IPS-15b (cell line): Measurements from ENCODE around the gene HSPA13.
"Not testable (repeated sequence)": the region's sequence is repeated elsewhere in the genome, so short reads cannot be mapped to it uniquely, and the experiment has no call there.

Experiments
- H3K27me3 ChIP-seq: one replicate; pipeline ENCODE4 v1.6.1; 2013; ENCODE audit warnings: low read length; ENCODE audit not compliant: control insufficient read depth, insufficient read depth
- H3K36me3 ChIP-seq: one replicate; pipeline ENCODE4 v1.6.1; 2013; ENCODE audit warnings: low read length; ENCODE audit not compliant: control insufficient read depth, insufficient read depth
- H3K4me1 ChIP-seq: one replicate; pipeline ENCODE4 v1.6.1; 2013; ENCODE audit warnings: mild to moderate bottlenecking, low read length; ENCODE audit not compliant: control insufficient read depth, insufficient read depth
- H3K4me3 ChIP-seq: one replicate; pipeline ENCODE4 v1.5.1; 2013; ENCODE audit warnings: low read depth, low read length
- H3K9ac ChIP-seq: one replicate; pipeline ENCODE4 v1.6.1; 2013; ENCODE audit warnings: low read depth, mild to moderate bottlenecking, low read length
- H3K9me3 ChIP-seq: one replicate; pipeline ENCODE4 v1.6.1; 2013; ENCODE audit warnings: mild to moderate bottlenecking, low read length; ENCODE audit not compliant: control insufficient read depth, insufficient read depth

HSPA13 gene

DNA sequence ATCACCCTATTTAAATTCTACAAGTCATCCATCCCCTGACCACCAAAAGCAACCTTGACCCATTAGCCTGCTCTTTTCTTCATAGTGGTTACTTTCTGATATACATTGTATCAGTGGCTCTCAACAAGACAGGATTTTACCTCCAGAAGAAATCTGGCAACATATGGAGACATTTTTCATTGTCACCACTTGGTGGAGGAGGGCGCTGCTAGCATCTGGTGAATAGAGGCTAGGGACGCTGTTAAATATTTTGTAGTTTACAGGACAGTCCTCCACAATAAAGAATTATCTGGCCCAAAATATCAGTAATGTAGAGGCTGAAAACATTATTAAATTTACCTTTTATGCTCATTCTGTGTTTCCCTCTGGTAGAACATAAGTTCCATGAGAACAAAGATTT is 6.1 kb downstream of the HSPA13 start:
- no peak overlapping the region for H3K4me3 ChIP-seq
- H3K27me3 ChIP-seq: no peaks in the 10 kb centered on the region
- no peaks in the 10 kb centered on the region for H3K4me1 ChIP-seq
- no peaks in the 10 kb centered on the region for H3K9me3 ChIP-seq
- no peak overlapping the region for H3K9ac ChIP-seq
- H3K36me3 ChIP-seq: peaks cover 8% of the 10 kb centered on the region

DNA sequence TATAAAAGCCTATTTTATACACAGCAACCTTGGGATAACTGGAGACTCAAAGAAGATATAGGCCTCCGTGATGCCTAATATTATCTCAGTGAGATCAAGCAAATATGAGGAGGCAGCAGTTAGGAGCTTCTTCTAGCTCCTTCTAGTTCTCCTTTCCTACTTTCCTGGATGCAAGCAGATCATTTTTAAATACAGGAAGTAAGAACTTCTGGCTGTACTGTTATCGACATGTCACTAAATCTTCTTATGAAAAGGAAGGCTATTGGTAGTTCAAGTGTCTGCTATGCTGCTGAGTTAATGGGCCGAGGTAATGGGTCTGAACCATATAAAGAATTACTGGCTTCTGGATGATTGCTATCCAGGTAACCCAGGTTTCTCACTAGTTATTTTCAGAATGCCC is 15.9 kb downstream of the HSPA13 start:
- Histone ChIP-seq H3K9ac (no peak overlapping the region), H3K36me3 (no peaks in the 10 kb centered on the region), H3K27me3 (no peaks in the 10 kb centered on the region), H3K4me3 (no peak overlapping the region), H3K9me3 (no peaks in the 10 kb centered on the region), H3K4me1 (no peaks in the 10 kb centered on the region)

GRCh38 chr21:14361958-14362357 is 21.0 kb downstream of the HSPA13 start:
- no peaks in the 10 kb centered on the region for H3K9me3 ChIP-seq
- no peaks in the 10 kb centered on the region for H3K4me1 ChIP-seq
- no peak overlapping the region for H3K4me3 ChIP-seq
- H3K36me3 ChIP-seq: no peaks in the 10 kb centered on the region
- H3K9ac ChIP-seq: no peak overlapping the region
- H3K27me3 ChIP-seq: no peaks in the 10 kb centered on the region

- Histone ChIP-seq H3K9me3 (no peaks in the 10 kb centered on the region), H3K27me3 (no peaks in the 10 kb centered on the region), H3K36me3 (no peaks in the 10 kb centered on the region), H3K9ac (no peak overlapping the region), H3K4me3 (no peak overlapping the region), H3K4me1 (no peaks in the 10 kb centered on the region)
Observed at GRCh38 chr21:14358775-14359174, 24.2 kb downstream of the HSPA13 start.

DNA sequence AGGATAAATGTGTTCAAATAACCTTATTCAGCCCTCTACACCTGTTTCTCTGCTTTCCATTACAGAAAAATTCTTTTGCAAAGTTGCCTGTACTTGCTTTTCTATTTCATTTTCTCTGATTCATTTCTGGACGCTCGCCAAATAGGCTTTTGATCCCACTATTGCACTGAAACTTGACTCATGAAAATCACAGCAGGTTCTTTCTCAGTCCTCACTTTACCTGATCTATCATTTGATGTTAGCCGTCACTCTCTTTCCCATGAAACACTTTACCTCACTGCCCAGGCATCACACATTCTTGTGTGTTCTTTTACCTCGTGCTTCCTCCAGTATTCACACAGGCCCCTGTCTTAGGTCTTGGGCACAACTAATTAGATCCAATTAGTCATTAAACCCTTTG is 26.2 kb downstream of the HSPA13 start:
- Histone ChIP-seq H3K36me3 (no peaks in the 10 kb centered on the region), H3K9me3 (no peaks in the 10 kb centered on the region), H3K27me3 (no peaks in the 10 kb centered on the region), H3K4me1 (no peaks in the 10 kb centered on the region), H3K9ac (no peak overlapping the region), H3K4me3 (no peak overlapping the region)

GRCh38 chr21:14354515-14354914 is 28.4 kb downstream of the HSPA13 start:
- Histone ChIP-seq H3K4me1 (no peaks in the 10 kb centered on the region), H3K27me3 (no peaks in the 10 kb centered on the region), H3K9me3 (no peaks in the 10 kb centered on the region), H3K9ac (no peak overlapping the region), H3K4me3 (no peak overlapping the region), H3K36me3 (no peaks in the 10 kb centered on the region)

DNA sequence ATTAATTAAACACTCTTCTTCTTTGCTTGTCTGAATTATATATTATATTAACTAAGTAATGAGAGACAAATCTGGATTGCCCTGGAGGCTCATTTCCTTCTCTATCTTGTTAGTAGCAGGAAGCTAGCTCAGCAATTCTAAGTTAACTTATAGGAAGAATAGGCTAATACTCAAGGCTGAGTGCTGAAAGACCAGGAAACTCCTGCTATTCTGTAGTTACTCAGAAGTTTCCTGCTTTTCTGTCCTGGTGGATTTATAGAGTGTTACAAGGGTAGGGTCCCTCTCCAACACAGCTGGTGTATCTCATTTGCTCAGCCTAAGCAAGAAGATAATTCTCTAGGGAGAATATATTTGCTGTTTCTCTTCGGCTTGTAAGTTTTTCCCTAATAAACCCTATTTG is 29.2 kb downstream of the HSPA13 start:
- Histone ChIP-seq H3K9me3 (no peaks in the 10 kb centered on the region), H3K4me3 (no peak overlapping the region), H3K9ac (no peak overlapping the region), H3K27me3 (no peaks in the 10 kb centered on the region), H3K36me3 (no peaks in the 10 kb centered on the region), H3K4me1 (no peaks in the 10 kb centered on the region)

GRCh38 chr21:14353231-14353630 is 29.7 kb downstream of the HSPA13 start:
- H3K4me3 ChIP-seq: no peak overlapping the region
- H3K4me1 ChIP-seq: no peaks in the 10 kb centered on the region
- no peaks in the 10 kb centered on the region for H3K27me3 ChIP-seq
- no peaks in the 10 kb centered on the region for H3K36me3 ChIP-seq
- no peak overlapping the region for H3K9ac ChIP-seq
- H3K9me3 ChIP-seq: no peaks in the 10 kb centered on the region

GRCh38 chr21:14327346-14327745 is 55.6 kb downstream of the HSPA13 start:
- H3K4me1 ChIP-seq, H3K9me3 ChIP-seq, H3K4me3 ChIP-seq, H3K27me3 ChIP-seq, H3K36me3 ChIP-seq, H3K9ac ChIP-seq: not testable (repeated sequence)

GRCh38 chr21:14325595-14325994 is 57.4 kb downstream of the HSPA13 start:
- Histone ChIP-seq H3K36me3 (no peaks in the 10 kb centered on the region), H3K9me3 (no peaks in the 10 kb centered on the region), H3K4me3 (no peak overlapping the region), H3K4me1 (no peaks in the 10 kb centered on the region), H3K9ac (no peak overlapping the region), H3K27me3 (no peaks in the 10 kb centered on the region)
